GM19035 (cell line): ENCODE data around the gene NUDT16.
A peak's percentile ranks its signal among the peaks of the same experiment; 100 is the strongest.
"Not testable (repeated sequence)": the region's sequence is repeated elsewhere in the genome, so short reads cannot be mapped to it uniquely, and the experiment has no call there.

Experiments
- ATAC-seq: cut with Tn5 transposase; IDR thresholded peaks from one replicate; pipeline ENCODE4 v1.9.1; 2021; ENCODE audit not compliant: unreplicated experiment

Gene NUDT16

DNA sequence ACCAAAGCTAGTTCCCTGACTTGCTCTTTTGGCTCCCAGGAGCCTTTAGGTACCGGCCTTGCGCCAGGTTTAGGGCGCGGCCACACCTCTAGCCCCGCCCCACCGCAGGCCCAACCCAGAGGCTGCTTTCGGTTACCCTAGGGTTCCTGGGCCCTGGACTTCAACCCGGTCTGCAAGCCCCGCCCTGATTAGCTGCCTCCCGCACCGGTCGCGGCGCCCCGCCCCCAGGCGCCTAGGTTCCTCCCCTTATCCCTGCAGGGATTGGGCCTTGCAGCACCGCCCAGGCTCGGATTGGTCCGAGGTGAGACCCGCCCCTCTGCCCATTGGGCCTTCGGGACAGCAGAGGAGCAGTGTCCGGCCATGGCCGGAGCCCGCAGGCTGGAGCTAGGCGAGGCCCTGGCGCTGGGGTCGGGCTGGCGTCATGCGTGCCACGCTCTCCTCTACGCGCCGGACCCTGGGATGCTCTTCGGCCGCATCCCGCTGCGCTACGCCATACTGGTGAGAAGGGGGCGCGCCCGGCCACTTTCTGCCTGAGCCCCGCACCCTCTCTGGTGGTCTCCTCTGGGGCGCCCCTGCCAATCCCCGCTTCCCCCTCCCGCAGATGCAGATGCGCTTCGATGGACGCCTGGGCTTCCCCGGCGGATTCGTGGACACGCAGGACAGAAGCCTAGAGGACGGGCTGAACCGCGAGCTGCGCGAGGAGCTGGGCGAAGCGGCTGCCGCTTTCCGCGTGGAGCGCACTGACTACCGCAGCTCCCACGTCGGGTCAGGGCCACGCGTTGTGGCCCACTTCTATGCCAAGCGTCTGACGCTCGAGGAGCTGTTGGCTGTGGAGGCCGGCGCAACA, at the start of gene NUDT16:
TSS of gene NUDT16 (plus strand) at position 330 of the 847 bp plus-strand sequence. CDS start at position 361, 31 bp downstream.
- peak; percentile 98 for ATAC-seq

DNA sequence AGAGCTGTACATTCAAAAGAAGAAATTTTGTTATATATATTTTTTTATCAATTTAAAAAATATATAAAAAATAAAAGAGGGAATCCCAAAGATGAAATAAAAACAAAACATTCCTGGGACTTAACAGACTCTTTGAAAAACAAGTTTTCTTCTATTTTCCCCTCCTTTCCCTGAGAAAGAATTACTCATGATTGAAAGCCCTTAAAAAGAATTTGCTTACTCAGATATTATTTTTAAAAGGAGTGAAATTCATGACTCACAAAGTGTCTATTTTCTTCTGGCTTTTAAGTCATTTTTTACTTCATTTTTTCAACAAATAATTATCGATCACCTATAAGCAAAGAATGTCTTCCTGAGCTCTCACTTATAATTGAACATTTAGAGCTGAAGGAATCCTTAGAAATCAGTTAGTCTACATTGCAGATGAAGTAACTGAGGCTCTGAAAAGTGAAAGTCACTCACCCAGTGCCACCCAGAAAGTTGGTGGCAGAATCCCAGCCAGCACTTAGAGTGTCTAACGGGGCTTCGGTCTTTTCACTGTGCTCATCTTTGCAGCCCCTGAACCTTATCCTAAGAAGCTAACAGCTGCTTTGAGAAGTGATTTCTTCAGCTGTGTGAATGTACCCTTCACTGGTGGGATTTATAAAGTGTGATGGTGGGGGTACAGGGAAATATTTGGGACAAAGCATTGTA, 42.5 kb upstream of the NUDT16 start:
- ATAC-seq: no peak

DNA sequence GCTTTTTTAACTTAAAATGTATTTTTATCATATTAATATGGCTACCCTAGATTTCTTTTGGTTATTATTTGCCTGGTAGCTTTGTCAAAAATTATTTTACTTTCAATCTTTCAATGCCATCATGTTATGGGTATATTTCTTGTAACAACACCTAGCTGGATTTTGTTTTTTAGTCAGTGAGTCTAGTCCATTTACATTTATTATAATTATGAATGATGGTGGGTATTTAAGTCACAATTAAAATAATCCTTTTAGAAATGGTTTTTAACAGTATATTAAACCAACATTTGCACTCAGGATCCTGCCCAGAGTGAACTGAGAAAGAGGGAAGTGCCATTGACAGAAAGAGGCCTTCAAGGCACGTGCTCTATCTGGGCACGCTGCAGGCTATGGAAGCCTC, 39.8 kb upstream of the NUDT16 start:
- no peak for ATAC-seq

DNA sequence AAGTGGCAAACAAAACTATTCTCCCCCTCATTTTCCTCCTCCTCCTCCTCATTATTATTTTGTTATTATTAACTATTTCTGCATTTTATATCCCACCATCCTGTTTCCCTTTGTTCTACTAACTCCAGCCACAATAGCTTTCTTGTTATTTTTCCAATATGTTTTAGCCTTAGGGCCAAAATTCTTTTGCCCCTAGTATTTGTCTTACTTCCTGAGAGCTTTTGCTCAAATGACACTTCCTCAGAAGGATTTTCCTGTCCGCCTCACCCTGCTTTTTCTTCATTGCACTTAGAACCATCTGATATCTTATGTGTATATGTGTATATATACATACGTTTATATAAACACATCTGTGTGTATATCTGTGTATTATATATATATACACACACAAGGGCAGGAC, 32.7 kb upstream of the NUDT16 start:
- no peak for ATAC-seq

DNA sequence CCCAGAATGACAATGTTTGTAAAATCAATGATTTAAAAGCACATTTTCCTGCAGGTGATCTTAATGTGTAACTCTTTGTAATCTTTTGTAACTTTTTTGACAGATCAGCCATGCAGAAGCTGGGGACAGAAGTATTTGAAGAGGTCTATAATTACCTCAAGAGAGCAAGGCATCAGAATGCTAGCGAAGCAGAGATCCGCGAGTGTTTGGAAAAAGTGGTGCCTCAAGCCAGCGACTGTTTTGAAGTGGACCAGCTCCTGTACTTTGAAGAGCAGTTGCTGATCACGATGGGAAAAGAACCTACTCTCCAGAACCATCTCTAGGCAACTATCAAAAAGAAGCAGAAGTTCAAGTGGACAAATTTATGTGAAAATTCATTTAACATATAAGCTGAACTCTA, 32.1 kb upstream of the NUDT16 start:
- no peak for ATAC-seq

DNA sequence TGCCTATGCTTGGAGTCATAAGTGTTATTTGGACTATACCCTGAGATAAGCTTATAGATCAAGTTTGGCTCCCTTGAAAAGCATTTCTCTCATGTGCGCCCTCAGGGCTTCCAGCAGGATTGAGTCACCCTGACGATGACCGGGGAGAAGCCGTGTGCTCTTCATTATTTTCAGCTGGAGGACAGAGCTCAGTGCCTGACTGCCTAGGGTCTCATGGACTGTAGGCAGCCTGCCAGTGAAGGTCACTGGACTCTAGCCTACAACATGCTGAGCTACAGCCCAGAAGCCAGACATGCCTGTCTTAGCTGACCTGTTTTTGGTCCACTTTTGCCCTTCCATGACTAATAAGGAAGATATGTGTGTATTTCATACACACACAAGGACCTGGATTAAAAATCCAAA, 31.6 kb upstream of the NUDT16 start:
- ATAC-seq: no peak

DNA sequence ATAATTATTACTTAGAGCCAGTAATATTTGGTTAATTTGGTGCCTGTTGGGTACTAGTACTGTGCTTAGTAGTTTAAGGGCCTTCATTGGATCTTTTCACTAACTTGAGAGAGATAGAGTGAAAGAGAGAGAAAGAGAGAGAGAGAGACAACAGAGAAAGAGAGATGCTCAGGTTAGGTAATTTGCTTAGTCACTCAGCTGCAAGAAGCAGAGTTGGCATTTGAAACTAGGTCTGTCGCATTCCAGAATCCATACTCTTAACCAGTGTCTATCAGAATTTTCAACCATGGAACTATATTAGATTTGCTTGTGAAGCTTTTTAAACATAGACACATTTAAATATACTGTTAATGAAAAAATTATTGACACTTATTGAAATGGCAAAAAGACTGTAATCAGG, 31.1 kb upstream of the NUDT16 start:
- no peak for ATAC-seq

DNA sequence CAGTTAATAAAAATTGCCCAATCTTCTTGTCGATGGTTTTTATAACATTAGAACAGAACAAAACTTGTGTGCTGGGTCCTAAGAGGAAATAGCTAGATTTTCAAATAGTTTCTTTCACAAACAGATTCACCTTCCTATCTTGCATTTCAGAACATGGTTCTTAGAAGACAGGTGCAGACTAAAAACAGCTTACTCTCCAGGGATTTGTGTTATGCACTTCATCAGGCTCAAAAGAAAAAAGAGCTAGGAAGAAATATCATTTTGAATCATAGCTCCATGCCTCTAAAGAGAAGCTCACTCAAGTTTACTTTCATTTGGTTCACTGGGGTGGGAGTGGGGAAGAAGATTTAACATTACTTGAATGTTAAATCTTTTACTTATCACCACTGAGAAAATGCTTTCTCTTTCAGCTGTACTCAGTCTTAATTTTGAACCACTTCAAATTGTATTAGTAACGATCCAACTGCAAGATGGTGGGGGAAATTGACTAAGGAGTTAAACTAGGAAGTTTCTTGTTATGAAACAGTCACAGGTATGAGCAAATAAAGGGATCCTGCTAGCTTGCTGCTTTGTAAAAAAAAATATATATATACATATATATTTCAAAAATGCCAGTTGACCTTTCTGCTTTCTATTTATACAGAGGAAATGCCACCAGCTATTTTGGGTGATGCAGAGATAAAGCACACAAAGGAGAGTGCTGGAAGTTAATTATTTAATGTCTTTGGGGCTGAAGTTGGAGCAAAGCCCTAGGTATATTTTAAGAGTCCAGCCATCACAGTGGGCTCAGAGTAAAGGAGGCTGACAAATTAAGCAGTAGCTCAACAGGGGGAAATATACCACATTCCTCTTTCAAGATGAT, 28.3 kb upstream of the NUDT16 start:
- ATAC-seq: no peak

DNA sequence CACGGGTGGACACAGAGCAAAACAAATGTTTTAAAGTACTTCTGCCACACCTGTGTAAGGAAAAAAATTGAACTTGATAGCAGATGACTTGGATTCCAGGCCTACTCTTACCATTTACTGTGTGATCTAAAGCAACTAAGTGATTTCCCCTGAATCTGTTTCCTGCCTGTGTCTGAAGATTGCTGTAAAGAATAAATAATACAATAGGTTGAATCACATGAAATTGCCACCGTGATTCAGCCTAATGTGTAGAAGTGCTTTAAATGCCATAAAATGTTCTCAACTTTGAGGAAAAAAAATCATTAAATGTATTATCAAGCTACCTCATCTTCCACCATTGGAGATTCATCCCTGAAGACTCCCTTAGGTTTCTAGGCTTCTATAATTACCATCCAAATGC, 27.6 kb upstream of the NUDT16 start:
- ATAC-seq: no peak

DNA sequence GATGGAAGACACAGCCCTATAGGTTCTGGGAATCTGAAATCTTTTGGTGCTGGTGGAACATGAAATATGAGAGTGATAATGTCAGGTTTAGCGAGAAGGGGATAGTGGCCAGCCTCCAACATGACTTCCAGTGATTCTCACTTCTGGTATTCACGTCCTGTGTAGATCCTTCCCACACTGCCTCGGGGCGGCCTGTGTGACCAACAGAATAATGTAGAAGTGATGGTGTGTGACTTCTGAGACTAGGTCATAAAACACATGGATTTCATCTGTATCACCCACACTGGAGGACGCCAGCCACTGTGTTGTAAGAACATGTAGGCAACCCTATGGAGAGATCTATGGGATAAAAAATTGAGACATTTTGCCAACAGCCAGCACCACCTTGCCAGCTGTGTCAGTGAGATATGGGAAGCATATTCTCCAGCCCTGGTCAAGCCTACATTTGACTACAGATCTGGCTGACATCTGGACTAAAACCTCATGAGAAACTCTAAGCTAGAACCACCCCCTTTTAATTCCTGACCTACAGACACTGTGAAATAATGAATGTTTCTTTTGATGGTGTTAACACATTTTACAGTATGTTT, 25.5 kb upstream of the NUDT16 start:
- ATAC-seq: no peak

DNA sequence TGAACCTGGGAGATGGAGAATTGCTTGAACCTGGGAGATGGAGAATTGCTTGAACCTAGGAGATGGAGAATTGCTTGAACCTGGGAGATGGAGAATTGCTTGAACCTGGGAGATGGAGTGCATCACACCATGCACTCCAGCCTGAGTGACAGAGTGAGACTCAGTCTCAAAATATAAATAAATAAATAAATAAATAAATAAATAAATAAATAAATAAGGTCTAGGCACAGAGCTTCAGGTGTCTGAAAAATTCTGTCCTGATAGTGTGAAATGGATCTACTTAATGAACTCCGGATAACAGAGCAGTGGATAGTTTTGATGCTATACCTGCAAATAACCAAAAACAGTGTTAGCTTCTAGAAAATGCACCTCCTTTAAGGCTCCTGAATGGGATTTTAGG, 24.3 kb upstream of the NUDT16 start:
- ATAC-seq: no peak

DNA sequence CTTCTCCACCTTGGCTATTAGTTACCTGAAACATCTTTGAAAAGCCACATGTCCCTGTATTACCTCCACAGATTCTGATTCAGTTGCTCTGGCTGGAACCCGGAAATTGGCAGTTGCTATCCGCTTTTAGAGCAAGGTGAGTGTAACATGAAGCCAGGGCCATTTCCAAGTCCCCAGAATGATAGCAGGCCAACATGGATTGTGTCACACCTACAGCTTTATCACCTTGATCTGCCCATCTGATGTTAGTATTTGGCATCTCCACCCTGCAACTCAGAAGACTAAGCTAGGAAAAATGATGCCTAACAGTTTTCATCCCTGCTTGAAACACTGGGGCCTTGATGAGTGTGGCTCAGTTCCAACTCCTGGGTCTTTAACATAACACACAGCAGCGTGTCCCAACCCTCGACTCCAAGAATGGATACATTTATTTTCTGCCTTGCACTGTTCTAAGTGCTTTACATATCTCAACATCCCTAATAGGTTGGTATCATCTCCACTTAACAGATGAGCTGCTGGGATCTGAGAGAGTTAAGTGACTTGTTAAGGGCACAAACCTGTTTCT, 21.3 kb upstream of the NUDT16 start:
- ATAC-seq: no peak

DNA sequence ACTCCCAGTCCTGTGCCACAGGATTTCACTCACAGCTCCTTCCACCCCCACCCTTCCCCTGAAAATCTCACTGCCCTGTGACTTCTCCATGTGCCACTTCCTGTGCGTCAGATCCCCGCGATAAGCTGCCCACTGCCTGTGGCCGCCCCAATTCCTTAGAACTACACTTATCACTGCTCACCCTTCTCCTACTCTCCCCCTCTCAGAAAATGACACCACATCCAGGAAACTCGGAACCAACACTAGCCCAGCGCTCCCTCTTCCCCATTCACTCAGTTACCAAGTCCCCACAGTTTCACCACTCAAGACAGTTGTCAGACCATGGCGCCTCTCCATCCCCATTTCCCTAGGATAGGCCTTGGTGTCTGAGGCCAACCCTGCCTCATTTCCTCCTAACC, 20.5 kb upstream of the NUDT16 start:
- not testable (repeated sequence) for ATAC-seq

DNA sequence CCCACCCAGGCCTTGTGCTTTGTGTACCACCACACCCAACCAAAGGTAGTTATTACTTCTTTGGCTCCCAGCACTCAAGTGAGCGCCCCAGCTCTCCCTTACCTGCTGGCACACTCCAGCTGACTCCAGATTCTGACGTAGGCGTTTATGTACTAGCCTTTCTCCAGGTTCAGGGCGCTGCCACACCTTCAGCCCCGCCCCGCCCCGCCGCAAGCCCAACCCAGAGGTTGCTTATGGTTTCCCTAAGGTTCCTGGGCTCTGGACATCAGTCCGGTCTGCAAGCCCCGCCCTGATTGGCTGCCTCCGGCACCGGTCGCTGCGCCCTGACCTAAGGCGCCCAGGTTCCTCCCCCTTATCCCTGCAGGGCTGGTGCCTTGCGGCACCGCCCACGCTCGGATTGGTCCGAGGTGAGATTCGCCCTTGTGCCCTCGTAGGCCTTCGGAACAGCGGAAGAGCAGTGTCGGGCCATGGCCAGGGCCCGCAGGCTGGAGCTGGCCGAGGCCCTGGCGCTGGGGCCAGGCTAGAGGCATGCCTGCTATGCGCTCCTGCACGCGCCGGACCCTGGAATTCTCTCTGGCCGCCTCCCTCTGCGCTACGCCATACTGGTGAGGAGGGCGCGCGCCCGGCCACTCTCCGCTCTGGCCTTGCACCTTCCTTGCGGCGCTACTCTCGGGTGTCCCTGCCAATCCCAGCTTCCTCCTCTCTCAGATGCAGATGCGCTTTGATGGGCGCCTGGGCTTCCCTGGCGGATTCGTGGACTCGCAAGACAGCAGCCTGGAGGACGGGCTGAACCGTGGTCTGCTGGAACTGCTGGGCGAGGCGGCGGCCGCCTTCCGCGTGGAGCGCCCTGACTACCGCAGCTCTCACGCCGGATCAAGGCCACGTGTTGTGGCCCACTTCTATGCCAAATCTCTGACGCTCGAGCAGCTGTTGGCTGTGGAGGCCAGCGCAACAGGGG, 19.8 kb upstream of the NUDT16 start:
- peak; percentile 85 for ATAC-seq

DNA sequence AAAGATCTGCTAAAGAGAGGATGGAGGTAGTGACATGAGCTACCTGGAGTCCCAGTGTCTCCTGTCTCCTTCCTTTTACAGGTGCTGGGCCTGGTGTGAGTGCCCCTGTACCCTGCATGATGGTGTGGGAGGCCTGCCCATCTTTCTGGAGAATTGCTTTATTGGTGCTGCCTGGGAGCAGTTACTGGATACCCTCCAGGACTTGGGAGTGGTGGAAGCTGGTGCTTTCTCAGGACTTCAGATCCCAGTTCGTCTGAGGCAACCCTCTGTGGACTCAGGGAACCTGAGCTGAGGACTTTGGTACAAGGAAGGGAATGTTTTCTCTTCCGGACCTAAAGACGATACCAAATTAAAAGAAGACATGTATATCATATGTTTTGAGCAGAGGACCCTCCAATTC, 18.3 kb upstream of the NUDT16 start:
- ATAC-seq: no peak

DNA sequence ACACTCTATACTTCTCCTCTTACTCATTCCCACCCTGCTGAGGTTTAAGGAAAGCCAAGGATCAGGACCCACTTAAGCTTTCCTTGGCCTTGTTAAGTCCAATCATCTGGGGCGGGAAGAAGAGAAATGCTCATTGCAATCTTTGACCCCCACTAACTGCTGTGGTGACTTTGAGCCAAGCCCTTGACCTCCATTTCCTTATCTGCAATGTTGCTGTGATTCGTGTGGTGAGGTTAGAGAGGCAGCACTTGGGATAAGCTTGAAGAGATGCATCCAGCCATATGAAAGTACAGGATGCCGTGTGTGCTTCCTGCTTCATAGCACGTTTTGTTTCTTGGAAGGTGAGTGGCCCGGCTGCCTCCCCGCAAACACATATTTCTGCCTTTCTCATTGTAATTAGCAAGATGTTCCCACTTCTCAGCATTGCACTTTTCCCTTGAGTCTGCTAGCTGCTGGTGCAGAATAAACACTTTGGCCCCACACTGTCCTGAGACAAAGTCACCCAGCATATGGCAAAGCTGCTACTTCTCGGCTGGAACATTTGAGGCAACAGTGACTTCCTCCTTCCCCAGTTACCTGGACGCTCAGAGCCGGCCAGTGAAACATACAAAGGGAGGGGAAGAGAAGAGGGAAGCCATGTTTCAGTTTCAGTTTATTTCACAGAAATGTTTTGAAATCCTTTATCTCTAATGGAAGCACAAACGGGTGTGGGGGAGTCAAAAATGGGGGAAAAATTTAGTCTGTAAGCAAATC, 10.5 kb upstream of the NUDT16 start:
- ATAC-seq: no peak

DNA sequence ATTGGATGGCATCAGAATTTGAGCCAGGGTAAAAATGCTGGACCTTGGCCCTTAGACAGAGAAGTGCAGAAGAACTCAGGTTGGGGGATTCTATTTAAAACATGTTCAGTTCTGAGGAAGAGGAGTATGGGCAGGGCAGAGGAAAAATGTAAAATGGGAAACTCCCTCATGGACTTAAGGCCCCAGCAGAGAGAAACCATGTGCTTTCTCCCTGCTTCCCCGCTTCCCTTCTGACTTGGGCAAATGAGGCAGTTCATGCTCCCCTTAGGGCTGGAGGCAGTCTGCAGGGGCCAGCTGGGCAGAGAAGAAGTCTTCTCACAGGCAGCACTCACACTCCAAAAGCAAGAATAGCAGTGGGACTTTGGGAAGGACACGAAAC, 9.9 kb upstream of the NUDT16 start:
- no peak for ATAC-seq

DNA sequence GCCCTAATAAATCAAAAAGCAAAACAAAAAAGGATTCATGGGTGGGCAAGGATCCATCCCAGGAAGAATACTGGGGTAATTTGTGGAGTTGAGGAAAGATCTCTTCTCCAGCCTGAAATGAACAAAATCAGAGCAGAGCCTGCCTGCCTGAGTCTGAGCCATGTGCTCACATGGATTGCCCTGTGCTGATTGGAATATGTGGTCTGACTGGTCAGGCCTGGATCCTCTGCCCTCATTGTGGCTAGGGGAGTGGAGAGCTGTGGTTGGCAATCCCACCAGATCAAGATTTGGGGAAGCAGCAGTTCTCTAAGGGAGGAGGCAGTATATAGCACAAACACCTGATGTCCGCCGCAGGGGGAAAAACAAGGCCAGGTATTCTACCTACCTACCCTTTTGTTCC, 6.8 kb upstream of the NUDT16 start:
- no peak for ATAC-seq

DNA sequence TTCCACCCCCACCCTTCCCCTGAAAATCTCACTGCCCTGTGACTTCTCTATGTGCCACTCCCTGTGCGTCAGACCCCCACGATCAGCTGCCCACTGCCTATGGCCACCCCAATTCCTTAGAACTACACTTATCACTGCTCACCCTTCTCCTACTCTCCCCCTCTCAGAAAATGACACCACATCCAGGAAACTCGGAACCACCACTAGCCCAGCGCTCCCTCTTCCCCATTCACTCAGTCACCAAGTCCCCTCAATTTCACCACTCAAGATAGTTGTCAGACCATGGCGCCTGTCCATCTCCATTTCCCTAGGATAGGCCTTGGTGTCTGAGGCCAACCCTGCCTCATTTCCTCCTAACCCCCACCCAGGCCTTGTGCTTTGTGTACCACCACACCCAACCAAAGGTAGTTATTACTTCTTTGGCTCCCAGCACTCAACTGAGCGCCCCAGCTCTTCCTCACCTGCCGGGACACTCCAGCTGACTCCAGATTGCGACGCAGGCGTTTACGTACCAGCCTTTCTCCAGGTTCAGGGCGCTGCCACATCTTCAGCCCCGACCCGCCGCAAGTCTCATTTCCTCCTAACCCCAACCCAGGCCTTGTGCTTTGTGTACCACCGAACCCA, 641 bp upstream of the NUDT16 start:
- ATAC-seq: peak; percentile 18
